ENCODE data around the gene CA9. TPM values are rescaled to one million over a fixed set of nuclear protein-coding genes. Genes with fewer than 3 reads are reported as not detected.

Gene CA9
- total RNA-seq, 1 experiment from 2014 or later = 26.8 TPM

GRCh38 chr9:35656831-35657545 lies 16.7 kb upstream of the CA9 start:
- Histone ChIP-seq H3K27ac (ENCODE audit: low read length) (no peak overlapping the region), H3K4me2 (ENCODE audit: low read depth, low read length, poor library complexity, severe bottlenecking) (peak overlapping the region; percentile 90), H3K9ac (ENCODE audit: low read length) (peak overlapping the region; percentile 81), H3K36me3 (ENCODE audit: insufficient read depth, low read length) (peaks cover 3% of the 10 kb centered on the region; the same call in 1 of the 2 replicates), H3K4me3 (ENCODE audit: low read length) (peak overlapping the region; percentile 76; the same call in 1 of the 2 replicates), H4K20me1 (ENCODE audit: insufficient read depth, low read depth, low read length) (no peaks in the 10 kb centered on the region), H3K4me1 (ENCODE audit: low read length) (peaks cover 45% of the 10 kb centered on the region), H3K9me3 (ENCODE audit: low read length) (no peaks in the 10 kb centered on the region), H3K79me2 (ENCODE audit: low read length) (peaks cover 3% of the 10 kb centered on the region; the same call in 1 of the 2 replicates), H2AFZ (ENCODE audit: low read length) (no peak overlapping the region; the same call in 1 of the 2 replicates), H3K9me2 (replicated peaks; ENCODE audit: insufficient read depth, low read length) (no peaks in the 10 kb centered on the region), H3K27me3 (ENCODE audit: low read length) (no peaks in the 10 kb centered on the region)
- no peak for DNase-seq

GRCh38 chr9:35657546-35658136 lies 16.1 kb upstream of the CA9 start, which contains the start of gene RMRP:
TSS of gene RMRP (minus strand) at chr9:35658019.
- H3K79me2 ChIP-seq (ENCODE audit: low read length) = peaks cover 9% of the 10 kb centered on the region
- peak within 1 kb of the TSS; percentile 90 for H3K4me2 ChIP-seq (ENCODE audit: low read depth, low read length, poor library complexity, severe bottlenecking)
- no peaks in the 10 kb centered on the region for H3K9me2 ChIP-seq (replicated peaks; ENCODE audit: insufficient read depth, low read length)
- peak within 1 kb of the TSS; percentile 76 for H3K4me3 ChIP-seq (ENCODE audit: low read length)
- H3K4me1 ChIP-seq (ENCODE audit: low read length) = peaks cover 51% of the 10 kb centered on the region
- peak within 1 kb of the TSS; percentile 80 for H3K27ac ChIP-seq (ENCODE audit: low read length)
- H3K9me3 ChIP-seq (ENCODE audit: low read length) = no peaks in the 10 kb centered on the region
- peak within 1 kb of the TSS; percentile 81 for H3K9ac ChIP-seq (ENCODE audit: low read length)
- peak; percentile 96 for DNase-seq
- H3K36me3 ChIP-seq (ENCODE audit: insufficient read depth, low read length) = peaks cover 9% of the 10 kb centered on the region; the same call in 1 of the 2 replicates
- H2AFZ ChIP-seq (ENCODE audit: low read length) = peak within 1 kb of the TSS; percentile 52; the same call in 1 of the 2 replicates
- H3K27me3 ChIP-seq (ENCODE audit: low read length) = no peaks in the 10 kb centered on the region
- H4K20me1 ChIP-seq (ENCODE audit: insufficient read depth, low read depth, low read length) = no peaks in the 10 kb centered on the region

GRCh38 chr9:35658137-35658967 lies 15.4 kb upstream of the CA9 start, which contains the start of gene CCDC107:
TSS of gene CCDC107 (plus strand) at chr9:35658292. CDS start at chr9:35658380, 88 bp downstream.
- no peaks in the 10 kb centered on the region for H3K9me3 ChIP-seq (ENCODE audit: low read length)
- H3K36me3 ChIP-seq (ENCODE audit: insufficient read depth, low read length) = peaks cover 14% of the 10 kb centered on the region; the same call in 1 of the 2 replicates
- peaks cover 16% of the 10 kb centered on the region for H3K79me2 ChIP-seq (ENCODE audit: low read length)
- peaks cover 58% of the 10 kb centered on the region for H3K4me1 ChIP-seq (ENCODE audit: low read length)
- H3K27ac ChIP-seq (ENCODE audit: low read length) = peak within 1 kb of the TSS; percentile 80
- peak within 1 kb of the TSS; percentile 90 for H3K4me2 ChIP-seq (ENCODE audit: low read depth, low read length, poor library complexity, severe bottlenecking)
- H3K9ac ChIP-seq (ENCODE audit: low read length) = peak within 1 kb of the TSS; percentile 81
- no peaks in the 10 kb centered on the region for H4K20me1 ChIP-seq (ENCODE audit: insufficient read depth, low read depth, low read length)
- DNase-seq = peak; percentile 95
- peak within 1 kb of the TSS; percentile 76 for H3K4me3 ChIP-seq (ENCODE audit: low read length)
- H2AFZ ChIP-seq (ENCODE audit: low read length) = peak within 1 kb of the TSS; percentile 52; the same call in 1 of the 2 replicates
- H3K9me2 ChIP-seq (replicated peaks; ENCODE audit: insufficient read depth, low read length) = no peaks in the 10 kb centered on the region
- no peaks in the 10 kb centered on the region for H3K27me3 ChIP-seq (ENCODE audit: low read length)

- Histone ChIP-seq H3K9me3 (ENCODE audit: low read length) (no peaks in the 10 kb centered on the region), H3K4me3 (ENCODE audit: low read length) (peak overlapping the region; percentile 76), H3K4me1 (ENCODE audit: low read length) (peaks cover 64% of the 10 kb centered on the region), H3K4me2 (ENCODE audit: low read depth, low read length, poor library complexity, severe bottlenecking) (peak overlapping the region; percentile 90), H3K36me3 (ENCODE audit: insufficient read depth, low read length) (peaks cover 14% of the 10 kb centered on the region; the same call in 1 of the 2 replicates), H3K79me2 (ENCODE audit: low read length) (peaks cover 22% of the 10 kb centered on the region), H2AFZ (ENCODE audit: low read length) (no peak overlapping the region), H3K27ac (ENCODE audit: low read length) (peak overlapping the region; percentile 80), H3K27me3 (ENCODE audit: low read length) (no peaks in the 10 kb centered on the region), H4K20me1 (ENCODE audit: insufficient read depth, low read depth, low read length) (no peaks in the 10 kb centered on the region), H3K9me2 (replicated peaks; ENCODE audit: insufficient read depth, low read length) (no peaks in the 10 kb centered on the region), H3K9ac (ENCODE audit: low read length) (peak overlapping the region; percentile 81)
- DNase-seq = peak; percentile 67
Observed at GRCh38 chr9:35658968-35659220, 14.8 kb upstream of the CA9 start.

- Histone ChIP-seq H3K9me3 (ENCODE audit: low read length) (no peaks in the 10 kb centered on the region), H3K4me2 (ENCODE audit: low read depth, low read length, poor library complexity, severe bottlenecking) (peak overlapping the region; percentile 90), H3K9me2 (replicated peaks; ENCODE audit: insufficient read depth, low read length) (no peaks in the 10 kb centered on the region), H3K79me2 (ENCODE audit: low read length) (peaks cover 26% of the 10 kb centered on the region), H2AFZ (ENCODE audit: low read length) (no peak overlapping the region), H3K4me1 (ENCODE audit: low read length) (peaks cover 68% of the 10 kb centered on the region), H3K27me3 (ENCODE audit: low read length) (no peaks in the 10 kb centered on the region), H3K9ac (ENCODE audit: low read length) (peak overlapping the region; percentile 81), H3K36me3 (ENCODE audit: insufficient read depth, low read length) (peaks cover 14% of the 10 kb centered on the region; the same call in 1 of the 2 replicates), H3K27ac (ENCODE audit: low read length) (peak overlapping the region; percentile 80), H3K4me3 (ENCODE audit: low read length) (peak overlapping the region; percentile 76), H4K20me1 (ENCODE audit: insufficient read depth, low read depth, low read length) (no peaks in the 10 kb centered on the region)
- peak; percentile 68 for DNase-seq
Observed at GRCh38 chr9:35659340-35659739, 14.4 kb upstream of the CA9 start.

- Histone ChIP-seq H3K27me3 (ENCODE audit: low read length) (no peaks in the 10 kb centered on the region), H3K9me2 (replicated peaks; ENCODE audit: insufficient read depth, low read length) (no peaks in the 10 kb centered on the region), H3K9me3 (ENCODE audit: low read length) (no peaks in the 10 kb centered on the region), H2AFZ (ENCODE audit: low read length) (no peak overlapping the region), H3K4me3 (ENCODE audit: low read length) (peak overlapping the region; percentile 76; the same call in 1 of the 2 replicates), H3K79me2 (ENCODE audit: low read length) (peaks cover 32% of the 10 kb centered on the region), H4K20me1 (ENCODE audit: insufficient read depth, low read depth, low read length) (no peaks in the 10 kb centered on the region), H3K4me1 (ENCODE audit: low read length) (peaks cover 76% of the 10 kb centered on the region), H3K4me2 (ENCODE audit: low read depth, low read length, poor library complexity, severe bottlenecking) (peak overlapping the region; percentile 90), H3K27ac (ENCODE audit: low read length) (peak overlapping the region; percentile 80; the same call in 1 of the 2 replicates), H3K36me3 (ENCODE audit: insufficient read depth, low read length) (peaks cover 14% of the 10 kb centered on the region; the same call in 1 of the 2 replicates), H3K9ac (ENCODE audit: low read length) (peak overlapping the region; percentile 33)
- DNase-seq = no peak
Observed at GRCh38 chr9:35660966-35661415, 12.7 kb upstream of the CA9 start.

- H3K4me1 ChIP-seq (ENCODE audit: low read length) = peaks cover 79% of the 10 kb centered on the region
- 0 out of 2 replicates have a peak overlapping the region, but pooled peaks have one; percentile 14 for H3K27ac ChIP-seq (ENCODE audit: low read length)
- H3K9ac ChIP-seq (ENCODE audit: low read length) = peak overlapping the region; percentile 36
- H3K36me3 ChIP-seq (ENCODE audit: insufficient read depth, low read length) = peaks cover 14% of the 10 kb centered on the region; the same call in 1 of the 2 replicates
- H3K79me2 ChIP-seq (ENCODE audit: low read length) = peaks cover 32% of the 10 kb centered on the region
- H3K4me3 ChIP-seq (ENCODE audit: low read length) = peak overlapping the region; percentile 14; the same call in 1 of the 2 replicates
- no peaks in the 10 kb centered on the region for H3K27me3 ChIP-seq (ENCODE audit: low read length)
- H3K9me3 ChIP-seq (ENCODE audit: low read length) = no peaks in the 10 kb centered on the region
- H4K20me1 ChIP-seq (ENCODE audit: insufficient read depth, low read depth, low read length) = no peaks in the 10 kb centered on the region
- DNase-seq = no peak
- H2AFZ ChIP-seq (ENCODE audit: low read length) = no peak overlapping the region
- H3K4me2 ChIP-seq (ENCODE audit: low read depth, low read length, poor library complexity, severe bottlenecking) = peak overlapping the region; percentile 80
- H3K9me2 ChIP-seq (replicated peaks; ENCODE audit: insufficient read depth, low read length) = no peaks in the 10 kb centered on the region
Observed at GRCh38 chr9:35661756-35662350, 11.9 kb upstream of the CA9 start.

Measured in Karpas-422 (cell line).